ENCODE data around the gene KCNK1. TPM values are rescaled to one million over a fixed set of nuclear protein-coding genes. Genes with fewer than 3 reads are reported as not detected.

Gene KCNK1
- total and polyA plus RNA-seq, 12 donors = 0.83 to 9.7 (median 3.7) TPM

- Histone ChIP-seq H3K4me3 (no peak overlapping the region), H3K27me3 (no peaks in the 10 kb centered on the region), H3K9me3 (replicated peaks in 1 of 3) (no peaks in the 10 kb centered on the region), H3K27ac (no peak overlapping the region), H3K4me1 (replicated peaks in 1 of 2) (no peaks in the 10 kb centered on the region), H3K36me3 (replicated peaks in 1 of 2) (no peaks in the 10 kb centered on the region)
- intact Hi-C loops (cut with DNase I) = no loop called here
- TF ChIP-seq POLR2A (IDR thresholded peaks at IDR 0.05) (no peak), CTCF (IDR thresholded peaks at IDR 0.05) (no peak)
- DNase-seq = no peak
- 35 to 39% (median 36%) methylated on average over 5 of the region's 5 CpGs for WGBS, 4 donors
Measured at GRCh38 chr1:233575450-233575849, 38.5 kb upstream of the KCNK1 start.

DNA sequence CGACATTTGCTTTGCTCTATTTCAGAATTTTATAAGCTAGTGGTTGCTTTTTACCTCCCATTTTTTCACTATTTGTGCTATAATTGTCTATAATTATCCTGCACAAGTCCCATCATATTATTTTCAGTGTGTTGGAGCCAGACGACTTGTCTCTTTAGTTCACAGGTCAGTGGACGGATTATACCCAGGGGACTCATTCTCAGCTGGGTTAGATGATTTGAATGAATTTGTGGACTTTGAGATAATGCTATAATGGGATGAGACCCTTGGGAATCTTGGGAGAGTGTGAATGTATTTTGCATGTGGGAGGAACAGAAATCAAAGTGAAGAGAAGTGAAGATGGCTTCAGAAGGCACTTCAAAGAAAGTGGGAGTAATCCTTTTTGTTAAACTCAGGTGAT is 31.5 kb upstream of the KCNK1 start:
- no peaks in the 10 kb centered on the region for H3K36me3 ChIP-seq (replicated peaks in 1 of 2)
- intact Hi-C loops (cut with DNase I) = no loop called here
- no peaks in the 10 kb centered on the region for H3K27me3 ChIP-seq
- 61 to 67% (median 65%) methylated on average over 3 of the region's 3 CpGs for WGBS, 4 donors
- H3K27ac ChIP-seq = no peak overlapping the region
- TF ChIP-seq POLR2A (IDR thresholded peaks at IDR 0.05) = no peak
- no peak for TF ChIP-seq CTCF (IDR thresholded peaks at IDR 0.05)
- H3K9me3 ChIP-seq (replicated peaks in 1 of 3) = no peaks in the 10 kb centered on the region
- no peaks in the 10 kb centered on the region for H3K4me1 ChIP-seq (replicated peaks in 1 of 2)
- no peak for DNase-seq
- no peak overlapping the region for H3K4me3 ChIP-seq

DNA sequence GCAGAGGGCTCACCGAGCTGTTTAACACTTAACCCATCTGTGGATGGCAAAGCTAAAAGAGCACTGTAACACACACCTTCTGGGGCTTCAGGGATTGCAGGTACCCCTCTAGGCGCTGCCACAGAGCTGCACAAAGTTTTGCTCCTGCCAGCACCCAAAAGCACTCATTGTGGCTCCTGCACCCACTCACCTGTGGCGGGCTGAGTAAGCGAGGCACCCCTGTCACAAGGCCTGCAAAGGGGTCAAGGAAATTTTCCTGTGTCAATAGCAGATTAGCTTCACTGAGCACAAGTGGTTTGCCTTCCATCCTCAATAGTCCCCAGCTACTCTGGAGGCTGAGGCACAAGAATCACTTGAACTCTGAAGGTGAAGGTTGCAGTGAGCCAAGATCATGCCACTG is 29.5 kb upstream of the KCNK1 start:
- intact Hi-C loops (cut with DNase I) = no loop called here
- no peak overlapping the region for H3K4me3 ChIP-seq
- WGBS, 4 donors = 90 to 95% (median 91%) methylated on average over 1 to 4 of the region's 4 CpGs

DNA sequence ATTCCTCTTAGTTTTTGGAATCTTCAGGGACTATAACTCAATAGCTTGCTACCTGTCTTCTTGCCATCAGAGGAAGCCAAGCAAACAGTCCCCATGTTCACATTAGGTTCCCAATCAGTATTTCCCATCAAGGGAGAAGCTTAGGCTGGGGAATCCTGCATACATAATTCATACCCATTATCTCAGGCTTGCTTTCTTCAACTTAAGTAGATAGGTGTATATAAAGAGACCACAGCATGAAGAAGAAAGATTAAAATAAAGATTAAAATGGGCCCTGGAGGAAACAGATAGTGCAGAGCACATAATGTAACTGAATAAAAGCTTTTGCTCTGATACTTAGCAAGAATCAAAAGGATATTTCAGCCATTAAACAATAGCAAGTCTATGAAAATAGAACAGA is 29.0 kb upstream of the KCNK1 start:
- no peak for TF ChIP-seq CTCF (IDR thresholded peaks at IDR 0.05)
- TF ChIP-seq POLR2A (IDR thresholded peaks at IDR 0.05) = no peak
- no peaks in the 10 kb centered on the region for H3K27me3 ChIP-seq
- no peaks in the 10 kb centered on the region for H3K9me3 ChIP-seq (replicated peaks in 1 of 3)
- DNase-seq = no peak
- no peak overlapping the region for H3K27ac ChIP-seq
- intact Hi-C loops (cut with DNase I) = no loop called here
- no peak overlapping the region for H3K4me3 ChIP-seq
- H3K36me3 ChIP-seq (replicated peaks in 1 of 2) = no peaks in the 10 kb centered on the region
- H3K4me1 ChIP-seq (replicated peaks in 1 of 2) = no peaks in the 10 kb centered on the region

More for the DNA sequence above, 29.5 kb upstream of the KCNK1 start:
- DNase-seq = no peak
- H3K36me3 ChIP-seq (replicated peaks in 1 of 2) = no peaks in the 10 kb centered on the region
- H3K27ac ChIP-seq = no peak overlapping the region
- H3K9me3 ChIP-seq (replicated peaks in 1 of 3) = no peaks in the 10 kb centered on the region
- no peaks in the 10 kb centered on the region for H3K4me1 ChIP-seq (replicated peaks in 1 of 2)
- TF ChIP-seq CTCF (IDR thresholded peaks at IDR 0.05) = no peak
- no peak for TF ChIP-seq POLR2A (IDR thresholded peaks at IDR 0.05)
- no peaks in the 10 kb centered on the region for H3K27me3 ChIP-seq
